Ovary (tissue), 3 donors: ENCODE results near the gene TTC4.

Experiments used
- POLR2A ChIP-seq: fragments of 450-650 bp; IDR thresholded peaks from one replicate; pipeline ENCODE4 v1.6.1; 2017; ENCODE audit warnings: antibody characterized with exemption, mild to moderate bottlenecking, moderate library complexity
- TF ChIP-seq, protein P1 (sequence below), 3 donors: fragments of 450-650 bp in 2 of 3; fragments of 200-600 bp in 1 of 3; IDR thresholded peaks; one replicate each; pipeline versions ENCODE4 v1.5.1 to v1.8.0; 2016 to 2022; ENCODE audit warnings: antibody characterized with exemption in 3 of 3, mild to moderate bottlenecking in 1 of 3
- donor health status: DM: no; HTN: no; CAD: no.

DNA sequence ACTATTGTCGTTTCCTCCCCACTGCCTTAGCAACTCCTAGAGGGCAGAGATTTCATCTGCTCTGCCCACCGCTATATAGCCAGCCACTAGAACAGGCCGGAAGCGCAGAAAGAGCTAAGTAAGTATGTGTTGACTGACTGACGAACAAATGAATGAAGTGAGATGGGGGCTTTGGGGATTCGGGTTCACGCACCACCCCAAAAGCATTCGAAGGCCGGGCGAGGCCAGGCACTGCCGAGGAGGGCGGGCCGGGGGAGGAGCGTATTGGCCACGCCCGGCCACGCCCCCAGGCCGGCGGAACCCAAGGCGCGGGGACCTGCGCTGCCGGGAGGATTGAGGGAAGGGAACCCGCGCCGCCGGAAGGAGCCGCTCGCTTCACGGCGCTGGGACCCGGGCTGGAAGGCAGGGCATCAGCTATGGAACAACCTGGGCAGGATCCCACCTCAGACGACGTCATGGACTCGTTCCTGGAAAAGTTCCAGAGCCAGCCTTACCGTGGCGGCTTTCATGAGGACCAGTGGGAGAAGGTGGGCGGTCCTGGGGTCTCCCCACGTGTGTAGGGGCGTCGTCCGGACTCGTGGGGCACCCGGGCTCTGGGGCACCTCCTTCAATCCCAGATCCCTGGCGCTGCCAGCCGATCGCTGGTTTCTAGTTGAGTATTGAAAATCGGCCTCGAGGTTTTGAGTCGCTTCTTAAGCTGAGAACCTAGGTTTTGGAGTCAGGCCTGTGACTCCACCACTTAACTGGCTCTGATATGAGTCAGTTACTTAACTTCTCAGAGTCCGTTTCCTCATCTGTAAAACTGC is at the start of gene TTC4:
- TF ChIP-seq POLR2A, result peak; percentile 60
- TF ChIP-seq, protein P1, sequence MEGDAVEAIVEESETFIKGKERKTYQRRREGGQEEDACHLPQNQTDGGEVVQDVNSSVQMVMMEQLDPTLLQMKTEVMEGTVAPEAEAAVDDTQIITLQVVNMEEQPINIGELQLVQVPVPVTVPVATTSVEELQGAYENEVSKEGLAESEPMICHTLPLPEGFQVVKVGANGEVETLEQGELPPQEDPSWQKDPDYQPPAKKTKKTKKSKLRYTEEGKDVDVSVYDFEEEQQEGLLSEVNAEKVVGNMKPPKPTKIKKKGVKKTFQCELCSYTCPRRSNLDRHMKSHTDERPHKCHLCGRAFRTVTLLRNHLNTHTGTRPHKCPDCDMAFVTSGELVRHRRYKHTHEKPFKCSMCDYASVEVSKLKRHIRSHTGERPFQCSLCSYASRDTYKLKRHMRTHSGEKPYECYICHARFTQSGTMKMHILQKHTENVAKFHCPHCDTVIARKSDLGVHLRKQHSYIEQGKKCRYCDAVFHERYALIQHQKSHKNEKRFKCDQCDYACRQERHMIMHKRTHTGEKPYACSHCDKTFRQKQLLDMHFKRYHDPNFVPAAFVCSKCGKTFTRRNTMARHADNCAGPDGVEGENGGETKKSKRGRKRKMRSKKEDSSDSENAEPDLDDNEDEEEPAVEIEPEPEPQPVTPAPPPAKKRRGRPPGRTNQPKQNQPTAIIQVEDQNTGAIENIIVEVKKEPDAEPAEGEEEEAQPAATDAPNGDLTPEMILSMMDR (IDR thresholded peaks at IDR 0.05), result peak in 1 of 3 donors; percentile 16
